Measurements from ENCODE around the gene SH3GL3. TPM values are rescaled to one million over a fixed set of nuclear protein-coding genes. Genes with fewer than 3 reads are reported as not detected.

The SH3GL3 gene
- total RNA-seq, 2 experiments from 2014 or later, result not detected

Other genes with a start within 250 kb of the SH3GL3 start
- gene HDGFL3, start 239.5 kb upstream of the SH3GL3 start, total RNA-seq, result 10 to 100 TPM; 20.4 to 91.0 TPM
- not detected for gene BNC1, start 162.7 kb upstream of the SH3GL3 start, total RNA-seq
- not detected for gene ADAMTSL3, start 206.8 kb downstream of the SH3GL3 start, total RNA-seq

Data from activated CD8-positive, alpha-beta memory T cell treated with anti-CD3 and anti-CD28 coated beads, Interleukin-2, amount 10 ng/mL, durations not matched to agents 7 days and 5 days (primary cell).